GM21360 (cell line): ENCODE measurements around the gene NOL12.
"Not testable (repeated sequence)": the region's sequence is repeated elsewhere in the genome, so short reads cannot be mapped to it uniquely, and the experiment has no call there.

Experiments used
- ATAC-seq: cut with Tn5 transposase; IDR thresholded peaks from one replicate; pipeline ENCODE4 v1.9.1; 2021; ENCODE audit warnings: mild to moderate bottlenecking, moderate library complexity; ENCODE audit not compliant: unreplicated experiment

Gene NOL12

GRCh38 chr22:37710675-37711074, 24.5 kb downstream of the NOL12 start:
- no peak for ATAC-seq

DNA sequence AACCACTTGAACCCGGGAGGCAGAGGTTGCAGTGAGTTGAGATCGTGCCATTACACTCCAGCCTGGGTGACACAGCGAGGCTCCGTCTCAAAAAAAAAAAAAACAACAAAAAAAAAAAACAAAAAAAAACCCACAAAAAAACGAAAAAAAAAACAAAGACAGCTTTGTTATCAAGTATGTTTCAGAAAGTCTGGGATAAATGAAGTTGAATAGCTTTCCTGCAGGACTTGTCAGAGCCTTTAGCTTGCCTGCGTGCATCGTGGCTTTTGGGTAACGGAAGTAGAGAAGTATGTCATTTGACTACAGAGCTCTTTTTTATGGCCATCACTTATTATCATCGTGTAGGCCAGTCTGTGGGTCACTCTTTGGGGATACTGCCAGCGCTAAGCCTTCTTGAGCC, 25.3 kb downstream of the NOL12 start:
- no peak for ATAC-seq

DNA sequence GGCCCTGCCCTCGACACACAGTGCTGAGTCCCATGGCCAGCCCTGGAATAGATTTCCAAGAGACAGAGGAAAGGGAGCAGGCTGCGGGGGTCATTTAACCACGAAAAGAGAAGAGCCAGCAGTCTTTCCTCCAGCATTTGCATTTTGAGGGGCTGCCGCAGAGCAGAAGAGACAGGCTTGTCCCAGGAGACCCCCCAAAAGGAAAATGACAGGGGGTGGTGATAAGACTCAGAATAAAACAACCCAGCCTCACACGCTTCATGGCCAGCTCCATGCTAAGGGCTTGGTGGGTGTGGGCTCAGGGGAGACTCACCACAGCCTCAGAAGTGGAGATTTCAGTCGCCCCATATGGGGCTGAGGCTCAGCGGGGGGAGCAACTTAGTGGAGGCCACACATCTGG, 27.6 kb downstream of the NOL12 start:
- no peak for ATAC-seq

GRCh38 chr22:37714634-37715033, 28.5 kb downstream of the NOL12 start:
- no peak for ATAC-seq

GRCh38 chr22:37715760-37716159, 29.6 kb downstream of the NOL12 start:
- no peak for ATAC-seq

DNA sequence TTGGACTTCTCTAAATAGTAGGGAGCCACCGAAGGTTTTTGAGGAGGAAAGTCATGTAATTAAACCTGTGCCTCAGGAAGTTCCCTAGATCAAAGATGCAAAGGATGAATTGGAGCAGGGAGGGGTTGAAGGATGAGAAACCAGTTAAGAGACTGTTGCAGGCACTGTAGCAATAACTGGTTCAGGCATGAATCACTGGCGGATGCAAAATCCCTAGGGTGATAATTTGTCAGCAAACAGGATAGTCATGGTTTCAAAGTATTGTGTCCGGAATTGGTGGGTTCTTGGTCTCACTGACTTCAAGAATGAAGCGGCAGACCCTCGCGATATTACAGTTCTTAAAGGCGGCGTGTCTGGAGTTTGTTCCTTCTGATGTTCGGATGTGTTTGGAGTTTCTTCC, 30.6 kb downstream of the NOL12 start:
- ATAC-seq = no peak

DNA sequence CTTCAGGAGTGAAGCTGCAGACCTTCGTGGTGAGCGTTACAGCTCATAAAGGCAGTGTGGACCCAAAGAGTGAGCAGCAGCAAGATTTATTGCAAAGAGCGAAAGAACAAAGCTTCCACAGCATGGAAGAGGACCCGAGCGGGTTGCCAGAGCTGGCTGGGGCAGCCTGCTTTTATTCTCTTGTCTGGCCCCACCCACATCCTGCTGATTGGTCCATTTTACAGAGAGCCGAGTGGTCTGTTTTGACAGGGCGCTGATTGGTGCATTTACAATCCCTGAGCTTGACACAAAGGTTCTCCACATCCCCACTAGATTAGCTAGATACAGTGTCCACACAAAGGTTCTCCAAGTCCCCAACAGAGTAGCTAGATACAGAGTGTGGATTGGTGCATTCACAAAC, 31.1 kb downstream of the NOL12 start:
- ATAC-seq = not testable (repeated sequence)

- ATAC-seq = not testable (repeated sequence)
These were observed 31.7 kb downstream of the NOL12 start for GRCh38 chr22:37717746-37718305.

- ATAC-seq = no peak
These were observed 39.6 kb downstream of the NOL12 start for GRCh38 chr22:37725551-37726240.

GRCh38 chr22:37726241-37726887, 40.2 kb downstream of the NOL12 start:
- no peak for ATAC-seq

DNA sequence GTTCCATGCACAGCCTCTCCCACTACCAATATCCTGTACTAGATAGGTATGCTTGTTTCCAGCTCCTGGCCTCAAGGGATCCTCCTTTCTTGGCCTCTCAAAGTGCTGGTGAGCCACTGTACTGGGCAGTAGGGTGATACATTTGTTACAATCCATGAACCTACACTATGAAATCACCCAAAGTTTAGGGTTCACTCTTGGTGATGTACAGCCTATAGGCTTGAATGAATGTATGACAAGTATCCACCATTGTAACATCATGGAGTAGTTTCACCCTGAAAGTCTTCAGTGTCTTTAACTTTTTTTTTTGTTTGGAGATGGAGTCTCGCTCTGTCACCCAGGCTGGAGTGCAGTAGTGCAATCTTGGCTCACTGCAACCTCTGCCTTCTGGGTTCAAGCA, 42.5 kb downstream of the NOL12 start:
- no peak for ATAC-seq

GRCh38 chr22:37731804-37732471, 45.8 kb downstream of the NOL12 start:
- no peak for ATAC-seq

DNA sequence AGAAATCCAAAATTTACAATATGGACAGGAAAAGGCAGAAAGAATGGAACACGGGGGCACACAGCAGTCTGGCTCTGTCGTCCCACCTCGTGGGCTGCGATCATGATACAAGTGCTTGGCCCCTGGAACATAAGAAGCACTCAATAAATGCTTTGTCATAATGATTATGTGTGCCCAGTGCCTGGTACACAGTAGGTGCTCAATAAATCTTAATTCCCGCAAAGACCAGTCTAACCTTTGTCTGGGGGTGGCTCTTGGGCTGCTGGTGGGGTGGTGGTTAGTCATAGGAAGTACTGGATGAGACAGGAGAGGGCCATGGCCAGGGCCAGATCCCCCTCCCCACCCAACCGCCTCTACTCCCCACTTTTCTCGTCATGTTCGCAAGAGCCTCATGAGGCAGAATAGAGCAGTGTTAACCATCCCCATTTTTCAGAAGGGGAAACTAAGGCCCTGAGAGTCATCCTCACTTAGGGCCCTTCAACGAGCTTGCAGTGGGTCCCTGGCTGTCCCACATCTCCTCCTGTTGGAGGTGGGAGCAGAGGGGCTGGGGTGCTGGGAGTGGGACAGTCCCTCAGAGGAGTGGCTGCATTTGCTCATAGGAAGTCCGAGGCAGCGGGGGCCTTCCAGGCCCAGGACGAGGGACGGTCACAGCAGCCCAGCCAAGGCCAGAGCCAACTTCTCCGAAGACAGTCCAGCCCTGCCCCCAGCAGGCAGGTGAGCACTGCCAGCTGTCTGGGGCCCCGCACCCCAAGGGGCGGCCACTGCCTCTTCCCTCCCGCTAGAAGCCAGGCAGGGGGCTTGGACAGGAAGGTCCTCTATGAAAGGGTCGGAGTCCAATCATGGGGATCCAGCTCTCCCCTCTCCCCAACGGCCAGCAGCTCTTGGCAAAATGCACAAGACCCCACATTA, 46.8 kb downstream of the NOL12 start:
- no peak for ATAC-seq

DNA sequence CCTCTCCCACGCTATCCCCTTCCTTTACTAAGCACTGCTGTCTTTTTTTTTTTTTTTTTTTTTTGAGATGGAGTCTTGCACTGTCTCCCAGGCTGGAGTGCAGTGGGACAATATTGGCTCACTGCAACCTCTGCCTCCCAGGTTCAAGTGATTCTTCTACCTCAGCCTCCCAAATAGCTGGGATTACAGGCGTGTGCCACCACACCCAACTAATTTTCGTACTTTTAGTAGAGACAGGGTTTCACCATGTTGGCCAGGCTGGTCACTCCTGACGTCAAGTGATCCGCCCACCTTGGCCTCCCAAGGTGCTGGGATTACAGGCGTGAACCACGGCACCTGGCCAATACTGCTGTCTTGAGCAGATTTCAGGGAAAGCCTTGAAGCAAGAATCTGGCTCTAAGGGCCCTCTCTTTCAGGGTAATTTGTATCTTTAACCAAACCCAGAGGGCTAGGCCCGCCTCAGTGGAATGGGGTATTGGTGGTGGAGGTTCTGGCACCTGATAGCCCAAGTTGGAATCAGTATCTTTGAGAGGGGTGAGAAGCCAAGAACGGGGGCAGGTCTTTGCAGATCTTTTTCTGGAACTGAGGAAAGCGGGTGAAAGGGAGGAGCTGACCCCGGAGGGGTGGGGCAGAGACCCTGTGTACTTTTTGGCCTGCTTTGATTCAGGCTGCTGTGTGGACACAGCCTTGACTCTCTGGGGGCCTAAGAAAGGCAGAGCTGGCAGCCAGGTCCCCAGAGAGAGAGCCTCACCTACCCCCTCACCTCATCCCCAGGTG, 47.7 kb downstream of the NOL12 start:
- ATAC-seq = no peak

GRCh38 chr22:37734402-37734700, 48.2 kb downstream of the NOL12 start:
- no peak for ATAC-seq

- no peak for ATAC-seq
These were observed 48.9 kb downstream of the NOL12 start for GRCh38 chr22:37734964-37735451.

DNA sequence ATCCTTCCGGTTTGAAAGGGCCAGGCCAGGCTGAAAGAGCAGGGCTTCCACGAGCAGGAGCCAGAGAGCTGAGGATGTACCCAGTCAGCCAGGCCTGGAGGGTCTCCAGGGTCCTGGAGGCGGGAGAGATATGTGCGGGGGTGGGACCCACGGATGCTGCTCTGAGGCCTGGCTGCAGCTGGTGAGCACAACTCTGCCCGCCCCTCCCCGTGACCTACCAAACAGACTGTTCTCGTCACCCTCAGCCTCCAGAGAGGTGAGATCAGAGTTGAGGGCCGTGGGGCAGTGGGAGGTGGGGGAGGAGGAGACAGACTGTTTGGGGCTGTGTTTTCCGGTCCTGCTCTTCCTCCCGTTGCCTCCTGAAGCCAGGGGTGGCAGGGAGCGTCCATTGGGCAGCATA, 52.9 kb downstream of the NOL12 start:
- no peak for ATAC-seq

DNA sequence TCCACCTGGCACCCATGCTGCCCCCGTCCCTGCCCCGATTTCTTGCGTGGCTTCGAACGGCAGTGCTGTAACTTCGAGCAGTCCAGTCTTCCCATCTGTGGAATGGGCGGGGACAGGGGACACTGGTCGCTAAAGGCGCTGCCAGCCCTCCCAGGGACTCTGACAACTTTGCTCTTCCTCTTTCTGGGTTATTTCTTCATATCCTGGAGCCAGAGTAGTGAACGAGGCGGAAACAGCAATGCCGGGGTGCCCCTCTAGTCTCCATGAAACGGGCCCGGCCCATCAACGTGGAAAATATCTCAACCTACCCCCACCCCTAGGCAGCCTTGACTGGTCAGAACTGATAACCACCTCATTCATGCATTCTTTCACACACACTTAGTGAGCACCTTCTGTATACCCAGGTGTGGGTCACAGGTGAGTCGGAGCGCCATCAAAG, 53.5 kb downstream of the NOL12 start:
- ATAC-seq = no peak

DNA sequence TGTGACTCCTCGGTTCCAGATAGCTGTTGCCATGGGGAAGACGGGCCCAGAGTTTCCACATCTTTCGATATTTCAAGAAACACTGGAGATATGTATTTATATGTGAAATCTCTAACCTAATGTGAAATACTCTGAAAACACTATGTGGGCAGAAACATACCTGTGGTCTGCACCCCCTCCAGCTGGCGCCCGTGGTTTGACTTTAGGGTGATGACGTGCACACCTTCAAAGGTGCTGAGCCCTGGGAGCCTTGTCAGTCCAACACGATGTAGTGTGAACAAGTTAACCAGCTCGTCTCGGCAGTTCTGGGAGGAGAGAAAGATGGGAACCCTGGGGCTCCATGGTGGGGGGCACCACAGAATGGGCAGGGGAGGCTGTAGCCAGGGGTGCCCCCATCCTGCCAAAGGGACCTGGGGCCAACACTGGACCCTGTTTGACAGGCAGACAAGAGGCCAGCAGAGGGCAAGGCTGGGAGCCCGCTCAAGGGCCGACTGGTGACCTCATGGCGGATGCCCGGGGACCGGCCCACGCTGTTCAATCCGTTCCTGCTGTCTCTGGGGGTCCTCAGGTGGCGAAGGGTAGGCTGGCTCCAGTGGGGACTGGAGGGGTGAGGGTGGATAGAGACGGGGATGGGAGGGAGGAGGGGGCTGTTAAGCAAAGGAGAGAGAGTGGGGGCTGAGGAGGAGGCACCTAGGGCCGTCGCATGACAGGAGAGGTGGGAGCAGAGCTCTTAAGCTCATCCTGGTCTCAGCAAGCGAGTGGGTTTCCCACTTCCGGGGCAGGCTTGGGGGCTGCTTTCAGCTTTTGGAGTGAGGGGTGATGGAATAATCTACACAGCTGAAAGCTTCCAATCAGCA, 54.5 kb downstream of the NOL12 start:
- ATAC-seq = no peak
